ENCODE results near the gene PKDCC.
"Not testable (repeated sequence)": the region's sequence is repeated elsewhere in the genome, so short reads cannot be mapped to it uniquely, and the experiment has no call there.

The PKDCC gene

GRCh38 chr2:42079737-42080287 is 32.0 kb downstream of the PKDCC start:
- no peak overlapping the region for H3K9ac ChIP-seq (ENCODE audit: low read length)
- no peak overlapping the region for H3K4ac ChIP-seq (ENCODE audit: low read depth, low read length)
- no peak overlapping the region for H3K18ac ChIP-seq (ENCODE audit: low read length)
- no peaks in the 10 kb centered on the region for H3K79me1 ChIP-seq (ENCODE audit: low read length)
- H2BK5ac ChIP-seq (ENCODE audit: low read depth, low read length, poor library complexity): no peak overlapping the region
- H3K9me3 ChIP-seq (ENCODE audit: insufficient read depth, low read depth, low read length): peaks cover 2% of the 10 kb centered on the region
- no peak overlapping the region for H2BK12ac ChIP-seq (ENCODE audit: low read length)
- no peak overlapping the region for H3K27ac ChIP-seq (ENCODE audit: low read depth, low read length)
- no peak overlapping the region for H4K8ac ChIP-seq (ENCODE audit: low read depth, low read length)
- H3K4me3 ChIP-seq (ENCODE audit: low read depth, low read length): no peak overlapping the region
- H3K27me3 ChIP-seq (ENCODE audit: insufficient read depth, low read length): no peaks in the 10 kb centered on the region
- no peaks in the 10 kb centered on the region for H3K79me2 ChIP-seq (ENCODE audit: control insufficient read depth, insufficient read depth, low read length, poor library complexity)
- WGBS (ENCODE audit: extremely low coverage, insufficient coverage, insufficient read length): no CpG with 5 or more reads among the region's 3 CpGs
- H3K14ac ChIP-seq (ENCODE audit: low read length): no peak overlapping the region
- no peak for DNase-seq
- H3K4me1 ChIP-seq (ENCODE audit: control insufficient read depth in 1 of 2, insufficient read depth in 2 of 2, low read length in 2 of 2): no peaks in the 10 kb centered on the region
- no peak overlapping the region for H4K91ac ChIP-seq (ENCODE audit: low read depth, low read length)
- no peak overlapping the region for H2AFZ ChIP-seq (ENCODE audit: insufficient read depth, low read length, poor library complexity)
- no peak overlapping the region for H2AK5ac ChIP-seq (ENCODE audit: low read length)
- no peak overlapping the region for H2BK120ac ChIP-seq (ENCODE audit: insufficient read depth, low read length, poor library complexity)
- no peak overlapping the region for H3K4me2 ChIP-seq (ENCODE audit: low read length)
- H3K23ac ChIP-seq (ENCODE audit: low read length): no peak overlapping the region
- no peaks in the 10 kb centered on the region for H3K36me3 ChIP-seq (ENCODE audit: control insufficient read depth in 1 of 2, insufficient read depth in 2 of 2, low read length in 2 of 2)
- no peak overlapping the region for H4K12ac ChIP-seq (ENCODE audit: low read depth, low read length)

- H3K79me1 ChIP-seq (ENCODE audit: low read length); H3K9me3 ChIP-seq (ENCODE audit: insufficient read depth, low read depth, low read length); H2AK5ac ChIP-seq (ENCODE audit: low read length); H3K14ac ChIP-seq (ENCODE audit: low read length); H3K4me2 ChIP-seq (ENCODE audit: low read length); H3K9ac ChIP-seq (ENCODE audit: low read length); H2AFZ ChIP-seq (ENCODE audit: insufficient read depth, low read length, poor library complexity); H3K4me1 ChIP-seq (ENCODE audit: control insufficient read depth in 1 of 2, insufficient read depth in 2 of 2, low read length in 2 of 2); H3K36me3 ChIP-seq (ENCODE audit: control insufficient read depth in 1 of 2, insufficient read depth in 2 of 2, low read length in 2 of 2); H3K27ac ChIP-seq (ENCODE audit: low read depth, low read length); H3K79me2 ChIP-seq (ENCODE audit: control insufficient read depth, insufficient read depth, low read length, poor library complexity); H3K27me3 ChIP-seq (ENCODE audit: insufficient read depth, low read length); H3K18ac ChIP-seq (ENCODE audit: low read length); H2BK120ac ChIP-seq (ENCODE audit: insufficient read depth, low read length, poor library complexity); H4K91ac ChIP-seq (ENCODE audit: low read depth, low read length); H2BK12ac ChIP-seq (ENCODE audit: low read length); H3K4me3 ChIP-seq (ENCODE audit: low read depth, low read length); H2BK5ac ChIP-seq (ENCODE audit: low read depth, low read length, poor library complexity); DNase-seq; H3K23ac ChIP-seq (ENCODE audit: low read length); H4K12ac ChIP-seq (ENCODE audit: low read depth, low read length); H4K8ac ChIP-seq (ENCODE audit: low read depth, low read length); H3K4ac ChIP-seq (ENCODE audit: low read depth, low read length): not testable (repeated sequence)
- WGBS (ENCODE audit: extremely low coverage, insufficient coverage, insufficient read length): no CpG with 5 or more reads among the region's 4 CpGs
Observed at GRCh38 chr2:42081151-42081550, 33.3 kb downstream of the PKDCC start.

GRCh38 chr2:42082016-42082415 is 34.2 kb downstream of the PKDCC start:
- no CpG with 5 or more reads among the region's 2 CpGs for WGBS (ENCODE audit: extremely low coverage, insufficient coverage, insufficient read length)
- H2AFZ ChIP-seq (ENCODE audit: insufficient read depth, low read length, poor library complexity): no peak overlapping the region
- no peaks in the 10 kb centered on the region for H3K4me1 ChIP-seq (ENCODE audit: control insufficient read depth in 1 of 2, insufficient read depth in 2 of 2, low read length in 2 of 2)
- H2BK5ac ChIP-seq (ENCODE audit: low read depth, low read length, poor library complexity): no peak overlapping the region
- H3K79me2 ChIP-seq (ENCODE audit: control insufficient read depth, insufficient read depth, low read length, poor library complexity): no peaks in the 10 kb centered on the region
- no peak overlapping the region for H3K23ac ChIP-seq (ENCODE audit: low read length)
- H3K4me2 ChIP-seq (ENCODE audit: low read length): no peak overlapping the region
- DNase-seq: no peak
- H3K4ac ChIP-seq (ENCODE audit: low read depth, low read length): no peak overlapping the region
- no peaks in the 10 kb centered on the region for H3K79me1 ChIP-seq (ENCODE audit: low read length)
- H3K14ac ChIP-seq (ENCODE audit: low read length): no peak overlapping the region
- no peak overlapping the region for H3K27ac ChIP-seq (ENCODE audit: low read depth, low read length)
- no peak overlapping the region for H3K4me3 ChIP-seq (ENCODE audit: low read depth, low read length)
- H3K18ac ChIP-seq (ENCODE audit: low read length): no peak overlapping the region
- H2BK120ac ChIP-seq (ENCODE audit: insufficient read depth, low read length, poor library complexity): no peak overlapping the region
- H3K27me3 ChIP-seq (ENCODE audit: insufficient read depth, low read length): no peaks in the 10 kb centered on the region
- H3K9ac ChIP-seq (ENCODE audit: low read length): no peak overlapping the region
- H2BK12ac ChIP-seq (ENCODE audit: low read length): no peak overlapping the region
- H4K8ac ChIP-seq (ENCODE audit: low read depth, low read length): no peak overlapping the region
- no peaks in the 10 kb centered on the region for H3K36me3 ChIP-seq (ENCODE audit: control insufficient read depth in 1 of 2, insufficient read depth in 2 of 2, low read length in 2 of 2)
- H3K9me3 ChIP-seq (ENCODE audit: insufficient read depth, low read depth, low read length): no peaks in the 10 kb centered on the region
- H2AK5ac ChIP-seq (ENCODE audit: low read length): no peak overlapping the region
- H4K12ac ChIP-seq (ENCODE audit: low read depth, low read length): no peak overlapping the region
- no peak overlapping the region for H4K91ac ChIP-seq (ENCODE audit: low read depth, low read length)

GRCh38 chr2:42084231-42084671 is 36.4 kb downstream of the PKDCC start:
- Histone ChIP-seq H3K27me3 (ENCODE audit: insufficient read depth, low read length) (no peaks in the 10 kb centered on the region), H3K27ac (ENCODE audit: low read depth, low read length) (no peak overlapping the region), H3K4me1 (ENCODE audit: control insufficient read depth in 1 of 2, insufficient read depth in 2 of 2, low read length in 2 of 2) (no peaks in the 10 kb centered on the region), H3K79me1 (ENCODE audit: low read length) (no peaks in the 10 kb centered on the region), H2BK120ac (ENCODE audit: insufficient read depth, low read length, poor library complexity) (no peak overlapping the region), H2AFZ (ENCODE audit: insufficient read depth, low read length, poor library complexity) (no peak overlapping the region), H3K36me3 (ENCODE audit: control insufficient read depth in 1 of 2, insufficient read depth in 2 of 2, low read length in 2 of 2) (no peaks in the 10 kb centered on the region), H3K14ac (ENCODE audit: low read length) (no peak overlapping the region), H4K91ac (ENCODE audit: low read depth, low read length) (peak overlapping the region; percentile 60), H2BK5ac (ENCODE audit: low read depth, low read length, poor library complexity) (no peak overlapping the region), H3K9me3 (ENCODE audit: insufficient read depth, low read depth, low read length) (no peaks in the 10 kb centered on the region), H4K8ac (ENCODE audit: low read depth, low read length) (no peak overlapping the region), H3K18ac (ENCODE audit: low read length) (no peak overlapping the region), H3K4me2 (ENCODE audit: low read length) (no peak overlapping the region), H2AK5ac (ENCODE audit: low read length) (no peak overlapping the region), H3K4me3 (ENCODE audit: low read depth, low read length) (no peak overlapping the region), H3K23ac (ENCODE audit: low read length) (no peak overlapping the region), H2BK12ac (ENCODE audit: low read length) (no peak overlapping the region), H3K9ac (ENCODE audit: low read length) (no peak overlapping the region), H4K12ac (ENCODE audit: low read depth, low read length) (no peak overlapping the region), H3K79me2 (ENCODE audit: control insufficient read depth, insufficient read depth, low read length, poor library complexity) (no peaks in the 10 kb centered on the region), H3K4ac (ENCODE audit: low read depth, low read length) (no peak overlapping the region)
- no peak for DNase-seq
- no CpG with 5 or more reads among the region's 6 CpGs for WGBS (ENCODE audit: extremely low coverage, insufficient coverage, insufficient read length)

All from trophoblast cell (in vitro differentiated cells and primary cell).